GM13977 (cell line): ENCODE measurements around the gene HAPLN2.
A peak's percentile ranks its signal among the peaks of the same experiment; 100 is the strongest.
"Not testable (repeated sequence)": the region's sequence is repeated elsewhere in the genome, so short reads cannot be mapped to it uniquely, and the experiment has no call there.

Experiments
- DNase-seq: peaks from one replicate; pipeline ENCODE4 v3.0.0; 2012; ENCODE audit warnings: low spot score
- CTCF ChIP-seq: IDR thresholded peaks from 2 replicates; pipeline ENCODE4 v1.5.1; 2012; ENCODE audit warnings: mild to moderate bottlenecking, control low read depth; ENCODE audit not compliant: insufficient read depth; ENCODE audit errors: extremely low read depth, missing control alignments
- in situ Hi-C: fragments of 300-500 bp; cut with MboI; formaldehyde crosslinking; loops from one replicate; pipeline ENCODE4 v1.12.0; 2022; ENCODE audit warnings: low sequenced_read_pairs, low pct_unique_long_range_greater_than_20kb, mixed read lengths, inconsistent platforms; ENCODE audit not compliant: unreplicated experiment

Gene HAPLN2

GRCh38 chr1:156626079-156626438 lies 6.8 kb downstream of the HAPLN2 start:
- DNase-seq: no peak
- in situ Hi-C loops: no loop called here
- no peak for TF ChIP-seq CTCF

GRCh38 chr1:156627313-156627880 lies 8.2 kb downstream of the HAPLN2 start:
- TF ChIP-seq CTCF: peak; percentile 73
- in situ Hi-C loops: no loop called here
- DNase-seq: peak; percentile 63

GRCh38 chr1:156629823-156630449 lies 10.7 kb downstream of the HAPLN2 start:
- TF ChIP-seq CTCF: no peak
- in situ Hi-C loops: no loop called here
- no peak for DNase-seq

- DNase-seq, in situ Hi-C loops: not testable (repeated sequence)
- peak; percentile 8 for TF ChIP-seq CTCF
Measured at GRCh38 chr1:156631152-156631551, 11.9 kb downstream of the HAPLN2 start.

- no peak for TF ChIP-seq CTCF
- DNase-seq: no peak
- in situ Hi-C loops: no loop called here
Measured at GRCh38 chr1:156632355-156632754, 13.1 kb downstream of the HAPLN2 start.

- no peak for TF ChIP-seq CTCF
- DNase-seq: no peak
- in situ Hi-C loops: no loop called here
Measured at GRCh38 chr1:156638189-156638985, 19.2 kb downstream of the HAPLN2 start.
